T-helper 22 cell (primary cell): Measurements from ENCODE around the gene RNF157.
"Not testable (repeated sequence)": the region's sequence is repeated elsewhere in the genome, so short reads cannot be mapped to it uniquely, and the experiment has no call there.

ENCODE experiments used
- DNase-seq: peaks from one replicate; pipeline ENCODE4 v3.0.0-alpha.2; 2020; ENCODE audit warnings: low read depth

Gene RNF157

DNA sequence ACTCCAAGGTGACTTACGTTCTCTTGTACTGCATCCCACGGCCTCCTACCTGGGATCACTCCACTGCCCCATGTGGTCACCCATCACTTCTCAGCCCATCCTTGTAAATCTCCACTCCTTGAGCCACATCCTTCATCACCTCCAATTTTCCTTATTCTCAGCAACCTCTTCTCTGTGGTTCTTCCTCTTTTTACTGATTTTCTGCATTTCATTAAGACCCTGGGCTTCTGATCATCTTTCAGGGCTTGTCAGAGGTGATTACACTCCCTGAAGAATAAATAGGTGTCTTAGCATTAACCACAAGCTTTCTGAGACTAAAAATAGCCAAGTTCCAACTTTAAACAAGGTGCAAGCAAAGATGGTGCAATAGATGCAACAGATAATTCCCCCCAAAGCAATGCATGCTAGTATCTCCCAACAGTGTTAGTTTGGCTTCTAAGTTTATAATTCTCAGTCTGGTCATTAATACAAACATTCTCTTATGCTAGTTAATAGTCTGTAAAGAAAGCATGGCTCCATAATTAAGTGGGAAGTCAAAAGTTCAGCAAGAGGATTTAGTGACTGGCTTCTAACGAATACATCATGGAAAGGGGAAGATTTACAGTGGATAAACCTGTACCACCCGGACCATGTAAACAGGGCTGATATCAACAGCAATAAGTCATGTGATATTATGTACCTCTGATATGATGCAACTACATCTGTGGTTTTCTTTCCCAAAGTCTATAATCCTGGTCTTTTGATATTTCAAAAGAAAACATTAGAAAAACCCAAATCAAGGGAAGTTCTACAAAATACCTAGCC is 51.9 kb downstream of the RNF157 start:
- no peak for DNase-seq

GRCh38 chr17:76186774-76187173 is 53.5 kb downstream of the RNF157 start:
- not testable (repeated sequence) for DNase-seq

DNA sequence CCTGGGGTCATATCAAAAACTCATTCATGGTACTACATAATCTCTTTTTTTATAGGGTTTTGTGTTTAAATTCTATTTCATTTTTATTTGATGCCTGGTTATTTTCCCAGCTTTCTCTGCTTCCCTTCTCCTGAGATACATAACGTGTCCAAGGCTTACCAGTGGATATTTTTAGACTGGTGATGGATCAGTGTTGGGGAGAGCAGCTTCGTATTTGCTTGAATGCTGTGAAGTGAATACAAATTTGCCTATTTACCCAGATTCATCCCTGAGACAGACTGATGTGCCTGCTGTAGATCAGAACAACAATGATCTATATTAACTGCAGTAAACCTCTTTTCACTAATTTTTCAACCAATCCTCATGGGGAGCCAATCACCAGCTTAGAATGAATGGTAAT is 56.0 kb downstream of the RNF157 start:
- DNase-seq: no peak

DNA sequence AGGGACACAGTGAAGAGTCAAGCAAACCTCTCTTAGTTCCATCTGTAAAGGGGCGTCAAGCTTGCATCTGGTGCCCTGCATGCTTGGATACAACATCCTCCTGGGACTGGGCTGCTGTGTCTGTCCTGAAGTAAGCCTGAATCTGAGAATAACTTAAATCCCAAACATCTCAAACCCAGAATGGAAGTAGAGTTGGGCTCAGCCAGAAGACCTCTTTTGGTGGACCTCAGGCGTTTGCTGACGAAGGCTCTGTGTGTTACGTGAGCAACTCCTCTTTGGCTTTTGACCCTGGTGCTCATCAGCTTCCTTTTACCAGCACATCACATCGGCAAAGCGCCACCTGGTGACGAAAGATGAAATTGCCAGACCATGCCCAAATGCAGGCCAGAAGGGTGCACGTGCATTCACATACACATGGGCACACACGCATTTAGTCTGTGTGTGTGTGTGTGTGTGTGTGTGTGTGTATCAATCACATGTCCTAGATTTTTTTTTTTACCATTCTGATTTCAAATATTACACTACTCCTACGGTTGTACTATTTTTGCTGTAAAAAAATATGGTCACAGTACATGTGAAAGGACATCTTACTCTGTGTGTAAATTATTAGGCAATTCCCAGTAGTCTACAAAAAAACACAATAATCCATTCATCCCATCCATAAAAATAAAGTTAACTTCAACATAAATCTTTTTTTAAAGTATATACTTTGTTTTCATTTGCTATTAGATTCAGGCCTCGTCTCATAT is 58.1 kb downstream of the RNF157 start:
- peak; percentile 73 for DNase-seq

GRCh38 chr17:76179496-76180467 is 60.5 kb downstream of the RNF157 start:
- DNase-seq: no peak

- no peak for DNase-seq
Observed at GRCh38 chr17:76178124-76178523, 62.2 kb downstream of the RNF157 start.

GRCh38 chr17:76176701-76177574 is 63.4 kb downstream of the RNF157 start:
- no peak for DNase-seq

GRCh38 chr17:76174037-76174436 is 66.3 kb downstream of the RNF157 start:
- DNase-seq: no peak

GRCh38 chr17:76173474-76173873 is 66.8 kb downstream of the RNF157 start:
- no peak for DNase-seq

DNA sequence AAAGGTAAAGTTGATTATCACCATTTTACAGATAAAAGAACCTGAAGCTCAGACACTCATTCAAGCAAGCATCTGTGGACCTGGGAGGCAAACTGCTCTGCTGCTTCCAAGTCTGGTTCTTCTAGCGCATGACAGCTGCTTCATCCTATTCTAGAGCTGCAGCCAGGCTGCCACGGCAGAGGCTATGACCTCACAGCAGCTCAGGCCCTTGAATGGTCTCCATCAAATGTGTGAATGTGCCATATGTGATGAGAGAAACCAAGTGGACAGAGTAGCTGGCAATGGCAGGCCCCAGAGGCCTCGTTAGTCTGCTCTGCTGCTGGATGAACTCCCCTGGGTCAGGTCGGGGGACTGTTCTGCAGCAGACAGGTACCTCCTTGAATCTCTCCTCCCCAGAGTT is 68.6 kb downstream of the RNF157 start:
- no peak for DNase-seq

DNA sequence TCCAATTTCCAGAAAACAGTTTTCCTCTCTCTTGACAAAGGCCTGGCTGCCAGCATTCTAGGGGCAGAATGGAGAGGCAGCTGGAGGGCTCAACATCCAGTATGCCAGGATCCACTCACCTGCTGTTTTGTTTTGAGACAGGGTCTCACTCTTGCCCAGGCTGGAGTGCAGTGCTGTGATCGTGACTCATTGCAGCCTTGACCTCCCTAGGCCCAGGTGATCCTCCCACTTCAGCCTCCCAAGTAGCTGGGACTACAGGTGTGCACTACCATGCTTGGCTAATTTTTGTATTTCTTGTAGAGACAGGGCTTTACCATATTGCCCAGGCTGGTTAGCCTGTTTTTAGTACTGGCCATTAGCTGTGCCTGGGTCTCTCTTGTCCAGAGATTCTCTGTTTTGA is 70.2 kb downstream of the RNF157 start:
- DNase-seq: no peak

GRCh38 chr17:76166906-76167305 is 73.4 kb downstream of the RNF157 start:
- DNase-seq: no peak

DNA sequence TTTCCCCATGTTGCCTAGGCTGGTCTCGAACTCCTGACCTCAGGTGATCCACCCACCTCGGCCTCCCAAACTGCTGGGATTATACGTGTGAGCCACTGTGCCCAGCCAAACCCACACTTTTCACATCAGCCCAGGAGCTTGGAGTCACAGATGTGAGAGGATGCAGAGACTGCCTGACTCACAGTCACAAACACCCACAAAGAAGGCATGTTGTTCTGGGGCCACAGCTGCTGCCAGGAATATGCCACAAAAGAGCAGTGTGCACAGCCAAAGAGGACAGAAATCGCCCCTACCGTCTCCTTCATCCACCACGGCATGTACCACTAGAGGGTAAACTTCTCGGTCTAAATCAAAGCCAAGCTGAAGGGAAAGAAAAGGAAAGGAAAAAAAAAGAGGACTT is 74.1 kb downstream of the RNF157 start:
- no peak for DNase-seq

GRCh38 chr17:76164331-76164730 is 76.0 kb downstream of the RNF157 start:
- DNase-seq: no peak

DNA sequence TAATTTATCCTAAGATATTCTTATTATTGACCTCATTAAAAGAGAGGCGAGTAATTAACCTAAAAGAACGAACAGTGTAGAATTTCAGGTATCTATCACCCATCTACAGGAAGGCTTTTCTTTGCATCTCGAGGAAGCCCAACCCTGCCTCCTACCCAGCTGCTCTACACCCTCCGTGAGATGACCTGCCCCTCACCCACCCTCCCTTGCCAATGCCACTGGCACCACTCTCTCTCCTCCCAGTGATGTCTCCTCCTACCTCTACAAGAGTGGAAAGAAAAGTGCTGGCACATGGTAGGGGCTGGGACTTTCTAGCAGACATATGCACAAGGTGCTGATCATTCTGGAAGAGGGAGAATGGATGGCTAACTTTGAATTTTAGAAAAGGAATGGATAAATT is 76.4 kb downstream of the RNF157 start:
- no peak for DNase-seq

DNA sequence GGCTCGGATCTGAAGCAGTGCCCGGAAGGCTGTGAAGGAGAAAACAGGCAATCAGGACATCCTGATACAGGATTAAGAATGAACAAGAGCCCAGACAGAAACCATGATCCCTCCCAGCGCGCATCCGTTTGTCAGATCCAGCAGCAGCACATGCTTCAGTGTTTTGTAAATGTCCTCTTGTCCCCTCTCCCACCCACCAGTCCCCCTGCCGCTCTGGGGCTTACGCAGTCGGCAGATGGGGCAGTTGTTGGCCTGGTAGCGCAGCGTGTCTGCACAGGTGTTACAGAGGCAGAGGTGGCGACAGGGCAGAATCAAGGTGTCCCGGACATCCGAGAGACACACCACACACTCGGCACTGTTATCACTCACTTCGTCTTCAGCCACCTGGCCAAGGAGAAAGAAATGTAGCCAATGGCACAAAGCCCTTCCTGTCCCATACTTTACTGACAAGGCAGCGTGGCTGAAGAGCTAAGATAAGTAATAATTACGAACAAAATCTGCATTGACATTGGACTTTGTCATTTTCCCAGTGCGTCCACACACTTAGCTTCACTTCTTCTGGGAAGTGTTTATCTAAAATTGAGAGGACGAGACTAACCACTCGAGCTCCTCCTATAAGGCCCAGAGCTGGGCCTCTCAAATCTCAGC is 78.5 kb downstream of the RNF157 start:
- DNase-seq: no peak

GRCh38 chr17:76160896-76161528 is 79.3 kb downstream of the RNF157 start:
- no peak for DNase-seq

DNA sequence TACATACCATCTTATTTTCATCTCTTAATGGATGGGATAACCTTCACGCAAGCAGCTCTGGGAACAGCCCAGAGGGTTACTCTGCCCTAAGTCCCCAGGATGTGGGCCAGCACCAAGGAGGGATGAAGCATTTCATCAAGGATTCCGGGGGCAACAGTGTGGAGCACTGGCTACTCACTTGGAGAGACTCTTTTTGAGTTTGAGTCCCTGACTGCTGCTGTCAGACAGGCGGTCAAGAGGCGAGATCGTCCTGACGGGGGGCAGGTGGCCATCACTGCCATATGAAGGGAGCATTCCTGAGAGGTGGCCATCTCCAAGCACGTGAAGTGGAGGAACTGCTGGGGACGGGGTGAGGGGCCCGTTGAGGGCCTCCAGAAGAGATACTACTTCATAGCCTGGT is 81.1 kb downstream of the RNF157 start:
- DNase-seq: no peak

DNA sequence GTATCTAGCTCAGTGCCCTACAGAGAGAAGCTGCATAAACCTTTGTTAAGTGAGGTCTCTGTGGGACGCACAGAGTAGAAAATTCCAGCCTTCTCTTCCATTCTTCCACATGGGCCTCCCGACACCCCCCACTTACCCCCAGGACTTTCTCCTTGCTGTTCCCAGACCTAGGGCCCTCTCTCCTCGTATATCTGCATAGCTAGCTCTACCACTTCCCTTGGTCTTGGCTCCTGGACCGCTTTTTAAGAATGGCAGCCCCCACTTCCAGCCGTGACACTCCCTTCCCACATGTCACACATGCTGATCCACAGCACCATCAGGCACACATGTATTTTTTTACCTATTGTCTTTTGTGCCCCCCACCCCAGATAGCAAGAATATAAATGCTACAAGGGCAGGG is 82.5 kb downstream of the RNF157 start:
- DNase-seq: no peak

DNA sequence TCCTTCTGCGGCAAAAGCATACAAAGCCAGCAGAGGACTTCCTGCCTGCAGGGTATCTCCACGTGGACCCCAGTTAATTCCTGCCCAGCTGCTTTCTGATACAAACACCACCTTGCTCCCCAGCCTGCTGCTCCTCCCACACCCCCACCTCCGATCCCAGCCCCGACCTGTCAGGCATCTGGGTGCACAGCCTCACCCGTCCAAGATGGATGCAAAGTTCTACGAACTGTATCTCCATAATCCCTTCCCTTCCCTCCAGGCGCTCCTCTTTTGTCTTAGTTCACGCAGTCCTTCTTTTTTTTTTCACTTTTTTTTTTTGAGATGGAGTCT is 83.7 kb downstream of the RNF157 start:
- DNase-seq: no peak
